Kasumi-1 (cell line): ENCODE results near the gene MRPL54.
"Not testable (repeated sequence)": the region's sequence is repeated elsewhere in the genome, so short reads cannot be mapped to it uniquely, and the experiment has no call there.

Experiments used
- DNase-seq, 2 experiments: peaks; one replicate each; lab custom pipeline; 2025; lab: John Stamatoyannopoulos, UW

The MRPL54 gene

GRCh38 chr19:3740431-3740830, 22.1 kb upstream of the MRPL54 start:
- DNase-seq: no peak

DNA sequence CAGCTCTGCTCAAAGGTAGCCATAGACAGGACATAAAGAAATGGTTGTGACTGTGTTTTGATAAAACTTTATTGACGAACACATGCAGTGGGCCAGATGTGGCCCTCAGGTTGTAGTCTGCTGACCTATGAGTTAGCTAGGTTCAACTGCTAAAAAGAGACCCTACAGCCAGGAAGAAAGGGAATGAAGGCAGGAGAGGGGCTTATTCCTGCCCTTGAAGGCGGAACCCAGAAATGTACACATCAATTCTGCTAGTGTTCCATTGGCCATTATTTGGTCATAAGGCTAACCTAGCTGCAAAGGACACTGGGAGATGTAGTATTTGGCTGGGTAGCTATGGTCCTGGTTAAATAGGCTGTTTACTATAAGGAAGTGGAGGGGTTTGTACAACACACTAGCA, 19.0 kb upstream of the MRPL54 start:
- DNase-seq: peak; percentile 55 to 66

DNA sequence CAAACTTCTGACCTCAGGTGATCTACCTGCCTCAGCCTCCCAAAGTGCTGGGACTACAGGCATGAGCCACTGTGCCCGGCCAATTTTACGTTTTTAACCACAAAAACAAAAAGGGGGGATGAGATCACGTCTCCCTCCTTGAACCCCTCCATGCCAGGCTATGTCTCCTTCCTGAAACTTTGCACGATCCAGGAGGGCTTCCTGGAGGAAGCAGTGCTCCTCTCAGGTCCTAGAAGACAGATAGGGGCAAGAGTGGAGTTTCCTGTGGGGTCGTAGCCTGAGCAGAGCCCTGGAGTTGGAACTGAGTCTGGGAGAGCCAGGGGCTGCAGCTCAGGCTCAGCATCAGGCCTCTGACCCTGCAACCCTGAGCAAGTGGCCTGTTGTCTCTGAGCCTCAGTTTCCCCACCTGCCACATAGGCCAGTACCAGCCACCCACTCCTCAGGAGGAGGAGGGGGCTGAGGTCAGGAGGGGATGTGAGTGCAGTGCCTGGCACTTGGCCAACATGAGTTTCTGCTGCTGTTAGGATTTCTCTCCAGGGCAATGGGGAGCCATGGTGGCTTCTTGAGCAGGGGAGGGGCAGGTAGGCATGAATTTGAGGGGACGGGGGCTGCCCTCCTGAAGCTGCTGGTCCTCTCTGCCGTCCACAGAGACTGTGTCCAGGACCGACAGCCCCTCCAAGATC, 17.0 kb upstream of the MRPL54 start:
- no peak for DNase-seq

GRCh38 chr19:3746371-3747056, 16.0 kb upstream of the MRPL54 start:
- DNase-seq: no peak

GRCh38 chr19:3748965-3749364, 13.5 kb upstream of the MRPL54 start:
- DNase-seq: no peak

DNA sequence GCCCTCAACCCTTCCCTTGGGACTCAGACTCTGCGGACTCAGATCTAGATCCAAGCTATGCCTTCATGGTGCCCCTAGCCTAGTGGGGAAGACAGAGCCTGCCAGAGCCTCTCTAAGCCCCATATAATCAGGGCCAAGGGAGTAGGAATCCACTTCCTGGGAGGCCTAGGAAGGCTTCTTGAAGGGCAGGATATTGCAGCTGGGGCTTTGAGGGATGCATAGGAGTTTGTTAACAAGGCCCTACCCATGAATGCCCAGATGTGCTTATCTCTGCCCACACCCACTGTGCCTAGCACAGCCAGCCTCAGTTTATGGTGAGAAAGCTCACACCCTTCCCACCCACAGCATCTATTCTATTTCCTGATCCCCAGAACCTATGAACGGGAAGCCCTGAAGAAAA, 12.3 kb upstream of the MRPL54 start:
- DNase-seq: no peak

- no peak for DNase-seq
Measured at GRCh38 chr19:3751236-3751635, 11.2 kb upstream of the MRPL54 start.

GRCh38 chr19:3752492-3752891, 10.0 kb upstream of the MRPL54 start:
- no peak for DNase-seq

GRCh38 chr19:3753631-3754410, 8.7 kb upstream of the MRPL54 start:
- no peak for DNase-seq

DNA sequence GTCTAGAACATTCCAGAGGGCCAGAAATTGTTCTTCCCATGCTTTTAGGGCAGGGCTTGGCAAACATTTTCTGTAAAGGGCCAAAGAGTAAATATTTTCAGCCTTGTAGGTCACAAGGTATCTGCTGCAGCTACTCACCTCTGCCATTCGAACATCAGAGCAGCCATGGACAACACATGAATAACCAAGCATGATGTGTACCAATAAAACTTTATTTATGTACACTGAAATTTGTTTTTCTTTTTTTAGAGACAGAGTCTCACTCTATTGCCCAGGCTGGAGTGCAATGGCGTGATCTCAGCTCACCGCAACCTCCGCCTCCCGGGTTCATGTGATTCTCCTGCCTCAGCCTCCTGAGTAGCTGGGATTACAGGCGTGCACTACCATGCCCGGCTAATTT, 4.8 kb upstream of the MRPL54 start:
- DNase-seq: not testable (repeated sequence)

DNA sequence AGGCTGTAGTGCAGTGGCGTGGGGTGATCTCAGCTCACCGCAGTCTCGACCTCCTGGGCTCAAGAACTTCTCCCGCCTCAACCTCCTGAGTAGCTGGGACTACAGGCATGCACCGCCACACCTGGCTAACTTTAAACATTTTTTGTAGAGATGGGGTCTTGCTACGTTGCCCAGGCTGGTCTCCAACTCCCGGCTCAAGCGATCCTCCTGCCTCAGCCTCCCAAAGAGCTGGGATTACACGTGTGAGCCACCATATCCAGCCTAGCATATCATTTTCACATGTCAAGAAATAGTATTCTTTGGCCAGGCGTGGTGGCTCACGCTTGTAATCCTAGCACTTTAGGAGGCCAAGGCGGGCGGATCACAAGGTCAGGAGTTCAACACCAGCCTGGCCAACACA, 4.2 kb upstream of the MRPL54 start:
- not testable (repeated sequence) for DNase-seq

GRCh38 chr19:3759482-3760254, 2.8 kb upstream of the MRPL54 start:
- DNase-seq: no peak

DNA sequence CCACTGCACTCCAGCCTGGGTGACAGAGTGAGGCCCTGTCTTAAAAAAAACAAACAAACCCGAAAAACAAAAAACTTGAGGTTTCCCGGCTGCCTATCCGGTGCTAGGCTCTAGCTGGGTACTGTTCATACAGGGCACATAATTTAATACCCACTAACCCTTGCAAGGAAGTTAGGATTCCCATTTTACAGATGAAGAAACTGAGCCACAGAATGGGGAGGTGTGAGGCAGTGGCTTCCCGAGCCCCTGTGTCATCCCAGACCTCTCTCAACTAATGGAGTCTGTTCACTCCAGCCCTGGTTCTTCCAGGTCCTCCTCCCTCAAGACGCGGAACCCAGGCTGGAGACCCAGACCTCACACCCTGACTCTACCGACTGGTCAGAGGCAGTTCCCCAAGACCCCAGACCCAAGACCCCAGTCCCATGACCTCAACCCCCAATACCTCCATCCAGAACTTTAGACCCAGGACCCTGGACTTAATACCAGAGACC, 1.6 kb upstream of the MRPL54 start:
- no peak for DNase-seq

DNA sequence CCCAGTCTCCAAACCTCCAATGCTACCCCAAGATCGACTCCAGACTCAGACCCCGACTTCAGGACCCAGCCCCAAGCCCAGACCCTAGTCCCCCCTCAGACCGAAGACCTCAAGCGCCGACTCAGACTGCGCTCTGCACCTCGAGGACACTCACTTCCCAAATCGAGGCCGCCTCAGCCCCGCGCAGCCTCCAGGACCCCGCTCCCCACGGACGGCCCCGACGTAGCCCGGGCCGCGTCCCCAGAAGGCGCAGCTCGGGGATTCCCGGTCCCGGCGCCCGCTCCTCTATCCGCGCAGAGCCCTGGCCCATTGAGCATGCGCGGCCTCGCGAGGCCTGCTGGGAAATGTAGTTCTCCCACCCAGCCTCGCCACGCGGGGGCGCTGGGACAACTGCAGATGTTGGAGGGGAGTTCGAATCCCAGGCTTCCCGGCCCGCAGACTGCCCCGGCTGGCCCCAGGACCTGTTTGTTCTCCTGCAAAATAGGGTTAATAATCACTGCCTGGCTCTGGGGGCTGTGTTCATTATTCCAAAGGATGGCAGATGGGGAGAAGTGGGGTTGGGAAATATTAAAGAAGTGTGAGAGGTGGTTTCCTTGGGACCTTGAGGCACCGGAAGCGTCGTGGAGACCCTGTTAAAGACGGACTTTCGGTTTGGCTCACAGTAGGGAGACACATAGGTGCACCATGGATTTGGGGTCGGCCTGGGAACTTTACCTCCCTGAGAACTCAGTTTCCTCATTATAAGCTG, 926 bp upstream of the MRPL54 start, which contains the start of gene APBA3:
APBA3 (minus strand) TSS at position 311 of the 748 bp plus-strand sequence. CDS start 1,428 bp downstream, outside the sequence.
- DNase-seq: peak; percentile 83 to 84

DNA sequence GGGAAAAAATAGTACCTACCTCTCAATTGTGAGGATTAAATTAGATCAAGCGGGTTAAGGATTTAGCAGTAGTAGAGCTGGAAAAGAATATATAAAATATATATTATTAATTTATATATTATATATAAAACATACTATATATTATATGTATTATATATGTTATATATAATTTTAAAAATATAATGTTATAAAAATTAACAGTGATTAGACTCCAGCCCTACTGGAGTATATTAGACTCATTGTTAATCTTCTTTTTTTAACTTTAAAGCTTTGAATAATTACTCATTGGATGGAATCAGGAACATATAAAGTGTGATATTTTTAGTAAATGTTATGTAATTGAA, 380 bp upstream of the MRPL54 start:
- DNase-seq: no peak

DNA sequence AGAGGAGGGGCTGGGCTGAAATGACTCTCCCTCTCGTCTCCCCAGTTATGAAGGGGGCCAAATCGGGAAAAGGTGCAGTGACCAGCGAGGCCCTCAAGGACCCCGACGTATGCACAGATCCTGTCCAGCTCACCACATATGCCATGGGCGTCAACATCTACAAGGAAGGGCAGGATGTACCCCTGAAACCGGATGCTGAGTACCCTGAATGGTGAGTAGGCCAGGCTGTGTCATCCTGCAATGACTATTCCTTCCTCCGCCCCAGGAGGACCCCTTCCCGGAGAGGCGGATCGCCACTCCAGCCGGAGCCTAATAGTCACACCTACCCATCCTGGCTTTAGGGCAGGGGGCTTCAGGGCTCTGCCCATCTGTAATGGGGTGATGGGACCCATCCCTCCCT, 2.6 kb downstream of the MRPL54 start:
- no peak for DNase-seq

DNA sequence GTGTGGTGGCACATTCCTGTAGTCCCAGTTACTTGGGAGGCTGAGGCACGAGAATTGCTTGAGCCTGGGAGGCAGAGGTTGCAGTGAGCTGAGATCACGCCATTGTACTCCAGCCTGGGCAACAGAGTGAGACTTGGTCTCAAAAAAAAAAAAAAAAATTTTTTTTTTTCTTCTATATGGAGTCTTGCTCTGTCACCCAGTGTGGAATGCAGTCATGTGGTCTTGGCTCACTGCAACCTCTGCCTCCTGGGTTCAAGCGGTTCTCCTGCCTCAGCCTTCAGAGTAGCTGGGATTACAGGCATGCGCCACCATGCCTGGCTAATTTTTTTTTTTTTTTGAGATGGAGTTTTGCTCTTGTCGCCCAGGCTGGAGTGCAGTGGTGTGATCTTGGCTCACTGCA, 3.3 kb downstream of the MRPL54 start:
- DNase-seq: not testable (repeated sequence)

- peak in 1 of 2 experiments; percentile 14 for DNase-seq
Measured at GRCh38 chr19:3766520-3766919, 4.0 kb downstream of the MRPL54 start.

DNA sequence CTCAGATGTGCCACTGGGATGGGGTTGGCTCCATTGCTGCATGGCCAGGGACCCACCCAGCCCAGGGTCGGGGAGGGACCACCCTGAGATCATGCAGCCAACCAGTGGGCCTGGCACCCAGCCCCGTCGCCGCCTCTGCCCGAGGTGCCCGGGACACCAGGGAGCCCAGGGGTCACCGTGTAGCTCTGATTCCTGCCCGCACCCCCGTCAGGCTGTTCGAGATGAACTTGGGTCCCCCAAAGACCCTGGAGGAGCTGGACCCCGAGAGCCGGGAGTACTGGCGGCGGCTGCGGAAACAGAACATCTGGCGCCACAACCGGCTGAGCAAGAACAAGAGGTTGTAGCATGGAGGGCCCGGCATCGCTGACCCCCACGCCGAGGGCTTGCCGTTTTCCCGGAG, 4.6 kb downstream of the MRPL54 start:
- DNase-seq: no peak

DNA sequence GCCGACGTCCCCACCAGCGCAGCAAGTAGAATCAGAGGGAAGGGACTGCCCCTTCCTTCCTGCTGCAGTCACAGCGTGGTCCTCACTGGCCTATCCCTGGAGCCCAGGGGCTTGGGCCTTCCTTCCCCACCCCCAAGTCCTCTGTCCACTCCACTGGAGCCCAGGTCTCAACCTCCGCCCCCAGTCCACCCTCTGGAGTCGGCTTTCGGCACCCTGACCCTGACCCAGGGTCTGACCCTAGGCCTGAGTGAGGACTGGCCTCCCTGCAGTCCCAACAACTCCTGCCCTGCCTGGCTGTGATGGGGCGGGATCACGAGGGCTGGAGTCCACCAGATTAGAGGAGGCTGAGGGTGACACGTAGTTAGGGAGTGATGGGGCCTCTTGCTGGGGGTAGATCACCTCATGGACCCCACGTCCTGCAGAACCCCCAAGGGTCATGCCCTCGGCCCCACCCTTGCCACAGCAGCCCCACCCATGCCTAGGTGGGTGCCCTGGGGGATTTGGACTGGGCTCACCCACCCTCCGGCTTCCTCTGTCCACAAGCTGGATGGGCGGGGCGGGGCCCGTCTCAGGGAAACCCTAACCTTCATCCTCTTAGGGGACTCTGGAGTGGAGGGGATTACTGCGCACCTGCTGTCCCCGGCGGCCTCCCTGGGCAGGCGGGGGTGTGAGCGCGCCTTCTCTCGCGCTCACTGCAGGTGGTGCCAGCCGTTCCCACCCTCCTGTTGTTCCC, 5.7 kb downstream of the MRPL54 start:
- DNase-seq: no peak

- no peak for DNase-seq
Measured at GRCh38 chr19:3768748-3769099, 6.2 kb downstream of the MRPL54 start.
